ENCODE measurements around the gene POLR3H.

DNA sequence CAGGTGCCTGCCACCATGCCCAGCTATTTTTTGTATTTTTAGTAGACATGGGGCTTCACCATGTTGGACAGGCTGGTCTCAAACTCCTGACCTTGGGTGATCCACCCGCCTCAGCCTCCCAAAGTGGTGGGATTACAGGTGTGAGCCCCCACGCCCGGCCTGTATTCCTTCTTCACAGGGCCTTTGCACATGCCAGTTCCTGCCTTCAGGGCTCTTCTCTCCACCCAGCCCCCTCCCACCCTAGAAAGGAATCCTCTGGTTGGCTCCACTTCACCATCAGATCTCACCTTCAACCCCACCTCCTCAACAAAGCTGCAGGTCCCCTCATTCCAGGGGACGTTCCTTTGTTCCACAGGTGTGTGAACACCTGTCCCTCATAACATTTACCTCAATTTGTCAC, 2.0 kb downstream of the POLR3H start:
- TF ChIP-seq POLR2AphosphoS5 (IDR thresholded peaks at IDR 0.05; ENCODE audit: low read depth) (no peak), EZH2 (IDR thresholded peaks at IDR 0.05; ENCODE audit: low read depth, unreplicated experiment) (no peak), EZH2phosphoT487 (IDR thresholded peaks at IDR 0.05; ENCODE audit: unreplicated experiment) (no peak), ZNF331 (CRISPR knock-in tag; IDR thresholded peaks at IDR 0.05; ENCODE audit: low read depth) (no peak), CREB1 (CRISPR knock-in tag; IDR thresholded peaks at IDR 0.05; ENCODE audit: low read depth) (no peak), JUNB (IDR thresholded peaks at IDR 0.05; ENCODE audit: unreplicated experiment) (no peak), NANOG (IDR thresholded peaks at IDR 0.05; ENCODE audit: borderline replicate concordance) (no peak), STAT1 (IDR thresholded peaks at IDR 0.05; ENCODE audit: unreplicated experiment) (no peak)
- TF ChIP-seq, protein P1, sequence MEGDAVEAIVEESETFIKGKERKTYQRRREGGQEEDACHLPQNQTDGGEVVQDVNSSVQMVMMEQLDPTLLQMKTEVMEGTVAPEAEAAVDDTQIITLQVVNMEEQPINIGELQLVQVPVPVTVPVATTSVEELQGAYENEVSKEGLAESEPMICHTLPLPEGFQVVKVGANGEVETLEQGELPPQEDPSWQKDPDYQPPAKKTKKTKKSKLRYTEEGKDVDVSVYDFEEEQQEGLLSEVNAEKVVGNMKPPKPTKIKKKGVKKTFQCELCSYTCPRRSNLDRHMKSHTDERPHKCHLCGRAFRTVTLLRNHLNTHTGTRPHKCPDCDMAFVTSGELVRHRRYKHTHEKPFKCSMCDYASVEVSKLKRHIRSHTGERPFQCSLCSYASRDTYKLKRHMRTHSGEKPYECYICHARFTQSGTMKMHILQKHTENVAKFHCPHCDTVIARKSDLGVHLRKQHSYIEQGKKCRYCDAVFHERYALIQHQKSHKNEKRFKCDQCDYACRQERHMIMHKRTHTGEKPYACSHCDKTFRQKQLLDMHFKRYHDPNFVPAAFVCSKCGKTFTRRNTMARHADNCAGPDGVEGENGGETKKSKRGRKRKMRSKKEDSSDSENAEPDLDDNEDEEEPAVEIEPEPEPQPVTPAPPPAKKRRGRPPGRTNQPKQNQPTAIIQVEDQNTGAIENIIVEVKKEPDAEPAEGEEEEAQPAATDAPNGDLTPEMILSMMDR (conservative IDR thresholded peaks at IDR 0.05; ENCODE audit: low read depth in 2 of 2), result no peak
- TF ChIP-seq, protein P2, sequence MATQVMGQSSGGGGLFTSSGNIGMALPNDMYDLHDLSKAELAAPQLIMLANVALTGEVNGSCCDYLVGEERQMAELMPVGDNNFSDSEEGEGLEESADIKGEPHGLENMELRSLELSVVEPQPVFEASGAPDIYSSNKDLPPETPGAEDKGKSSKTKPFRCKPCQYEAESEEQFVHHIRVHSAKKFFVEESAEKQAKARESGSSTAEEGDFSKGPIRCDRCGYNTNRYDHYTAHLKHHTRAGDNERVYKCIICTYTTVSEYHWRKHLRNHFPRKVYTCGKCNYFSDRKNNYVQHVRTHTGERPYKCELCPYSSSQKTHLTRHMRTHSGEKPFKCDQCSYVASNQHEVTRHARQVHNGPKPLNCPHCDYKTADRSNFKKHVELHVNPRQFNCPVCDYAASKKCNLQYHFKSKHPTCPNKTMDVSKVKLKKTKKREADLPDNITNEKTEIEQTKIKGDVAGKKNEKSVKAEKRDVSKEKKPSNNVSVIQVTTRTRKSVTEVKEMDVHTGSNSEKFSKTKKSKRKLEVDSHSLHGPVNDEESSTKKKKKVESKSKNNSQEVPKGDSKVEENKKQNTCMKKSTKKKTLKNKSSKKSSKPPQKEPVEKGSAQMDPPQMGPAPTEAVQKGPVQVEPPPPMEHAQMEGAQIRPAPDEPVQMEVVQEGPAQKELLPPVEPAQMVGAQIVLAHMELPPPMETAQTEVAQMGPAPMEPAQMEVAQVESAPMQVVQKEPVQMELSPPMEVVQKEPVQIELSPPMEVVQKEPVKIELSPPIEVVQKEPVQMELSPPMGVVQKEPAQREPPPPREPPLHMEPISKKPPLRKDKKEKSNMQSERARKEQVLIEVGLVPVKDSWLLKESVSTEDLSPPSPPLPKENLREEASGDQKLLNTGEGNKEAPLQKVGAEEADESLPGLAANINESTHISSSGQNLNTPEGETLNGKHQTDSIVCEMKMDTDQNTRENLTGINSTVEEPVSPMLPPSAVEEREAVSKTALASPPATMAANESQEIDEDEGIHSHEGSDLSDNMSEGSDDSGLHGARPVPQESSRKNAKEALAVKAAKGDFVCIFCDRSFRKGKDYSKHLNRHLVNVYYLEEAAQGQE (IDR thresholded peaks at IDR 0.05; ENCODE audit: unreplicated experiment), result no peak
- TF ChIP-seq, protein P3, sequence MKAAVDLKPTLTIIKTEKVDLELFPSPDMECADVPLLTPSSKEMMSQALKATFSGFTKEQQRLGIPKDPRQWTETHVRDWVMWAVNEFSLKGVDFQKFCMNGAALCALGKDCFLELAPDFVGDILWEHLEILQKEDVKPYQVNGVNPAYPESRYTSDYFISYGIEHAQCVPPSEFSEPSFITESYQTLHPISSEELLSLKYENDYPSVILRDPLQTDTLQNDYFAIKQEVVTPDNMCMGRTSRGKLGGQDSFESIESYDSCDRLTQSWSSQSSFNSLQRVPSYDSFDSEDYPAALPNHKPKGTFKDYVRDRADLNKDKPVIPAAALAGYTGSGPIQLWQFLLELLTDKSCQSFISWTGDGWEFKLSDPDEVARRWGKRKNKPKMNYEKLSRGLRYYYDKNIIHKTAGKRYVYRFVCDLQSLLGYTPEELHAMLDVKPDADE (IDR thresholded peaks at IDR 0.05), result no peak
